Activated T-cell treated with anti-CD3 and anti-CD28 coated beads for 24 hours (primary cell): Measurements from ENCODE around the gene HDAC7.
"Not testable (repeated sequence)": the region's sequence is repeated elsewhere in the genome, so short reads cannot be mapped to it uniquely, and the experiment has no call there.

Experiments
- DNase-seq: peaks from one replicate; pipeline ENCODE4 v3.0.0-alpha.2; 2020; ENCODE audit warnings: low read depth

Gene HDAC7

DNA sequence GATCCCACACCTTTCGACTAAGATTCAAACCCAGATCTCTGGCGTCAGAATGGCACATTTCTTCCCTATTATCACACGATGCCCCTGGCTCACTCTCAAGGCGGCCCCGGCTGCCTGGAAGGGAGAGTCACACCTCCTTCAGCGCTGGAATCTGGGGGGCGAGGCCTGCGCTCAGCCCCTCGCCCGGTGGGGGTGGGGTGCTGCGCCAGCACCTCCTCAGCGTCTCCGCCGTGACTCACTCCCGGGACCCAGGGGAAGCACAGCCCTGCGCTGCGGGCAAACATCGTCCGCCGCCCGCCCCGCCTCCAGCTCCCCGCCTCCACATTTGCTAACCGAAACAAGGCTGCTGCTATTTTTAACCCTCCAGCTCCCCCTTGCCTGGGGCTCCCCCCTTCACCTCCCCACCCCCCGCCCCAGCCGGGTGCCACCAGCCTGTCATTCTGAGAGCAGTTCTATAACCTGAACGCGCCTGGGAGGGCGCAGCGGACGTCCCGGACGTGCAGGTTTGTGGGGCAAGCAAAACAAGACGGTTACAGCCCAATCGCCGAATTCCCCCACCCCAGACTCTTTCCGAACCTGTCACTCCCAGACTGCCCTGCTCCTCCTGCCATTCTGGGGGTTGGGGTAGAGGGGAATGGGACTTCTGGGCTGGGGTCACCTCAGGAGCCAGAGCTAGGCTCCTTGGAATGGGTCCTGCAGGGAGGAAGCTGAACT, 6.7 kb downstream of the HDAC7 start:
- peak; percentile 90 for DNase-seq

GRCh38 chr12:47811581-47812484, 7.9 kb downstream of the HDAC7 start:
- no peak for DNase-seq

GRCh38 chr12:47811072-47811396, 8.7 kb downstream of the HDAC7 start:
- no peak for DNase-seq

DNA sequence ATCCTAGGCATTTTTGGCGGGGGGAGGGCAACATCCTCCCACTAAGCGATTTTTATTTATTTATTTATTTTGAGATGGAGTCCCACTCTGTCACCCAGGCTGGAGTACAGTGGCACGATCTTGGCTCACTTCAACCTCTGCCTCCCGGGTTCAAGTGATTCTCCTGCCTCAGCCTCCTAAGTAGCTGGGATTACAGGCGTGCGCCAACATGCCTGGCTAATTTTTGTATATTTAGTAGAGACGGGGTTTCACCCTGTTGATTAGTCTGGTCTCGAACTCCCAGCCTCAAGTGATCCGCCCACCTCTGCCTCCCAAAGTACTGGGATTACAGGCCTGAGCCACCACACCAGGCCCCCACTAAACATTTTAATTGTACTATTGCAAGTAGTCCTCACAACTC, 10.2 kb downstream of the HDAC7 start:
- not testable (repeated sequence) for DNase-seq

GRCh38 chr12:47808574-47809365, 10.9 kb downstream of the HDAC7 start:
- DNase-seq: no peak

DNA sequence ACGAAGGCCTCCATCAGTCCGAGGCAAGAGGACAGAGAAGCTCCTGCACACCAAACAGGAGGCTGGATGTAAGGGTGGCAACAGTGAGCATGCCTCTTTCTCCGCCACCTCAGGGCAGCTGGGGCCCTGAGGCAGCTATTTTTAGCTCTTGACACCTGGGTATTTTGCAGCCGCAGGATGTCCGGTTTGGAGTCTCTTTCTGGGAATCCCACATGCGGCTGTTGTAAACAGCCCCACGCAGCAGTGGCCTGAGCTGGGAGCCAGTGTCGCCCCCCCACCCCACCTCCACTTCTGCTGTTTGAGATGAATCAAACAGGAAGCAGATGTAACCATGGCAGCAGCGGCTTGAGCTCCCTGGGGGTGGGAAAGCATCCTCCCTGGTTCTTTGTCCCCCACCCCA, 11.7 kb downstream of the HDAC7 start:
- DNase-seq: peak; percentile 74

DNA sequence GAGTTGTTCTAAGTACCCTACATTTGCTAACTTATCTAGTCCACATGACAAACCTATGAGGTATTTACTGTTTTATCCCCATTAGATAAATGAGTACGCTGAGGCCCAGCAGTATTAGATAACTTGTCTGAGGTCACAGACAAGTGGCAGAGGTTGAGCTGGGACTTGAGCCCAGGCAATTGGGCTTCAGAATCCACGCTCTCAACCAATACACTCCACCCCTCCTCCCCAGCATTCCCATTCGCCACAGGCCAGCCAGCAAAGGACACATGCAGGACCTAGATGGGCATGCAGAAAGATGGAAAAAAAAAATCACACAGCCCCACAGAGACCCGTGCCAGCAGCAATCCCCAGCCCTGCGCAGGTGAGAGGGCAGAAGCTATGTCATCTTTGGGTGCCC, 12.4 kb downstream of the HDAC7 start:
- no peak for DNase-seq

DNA sequence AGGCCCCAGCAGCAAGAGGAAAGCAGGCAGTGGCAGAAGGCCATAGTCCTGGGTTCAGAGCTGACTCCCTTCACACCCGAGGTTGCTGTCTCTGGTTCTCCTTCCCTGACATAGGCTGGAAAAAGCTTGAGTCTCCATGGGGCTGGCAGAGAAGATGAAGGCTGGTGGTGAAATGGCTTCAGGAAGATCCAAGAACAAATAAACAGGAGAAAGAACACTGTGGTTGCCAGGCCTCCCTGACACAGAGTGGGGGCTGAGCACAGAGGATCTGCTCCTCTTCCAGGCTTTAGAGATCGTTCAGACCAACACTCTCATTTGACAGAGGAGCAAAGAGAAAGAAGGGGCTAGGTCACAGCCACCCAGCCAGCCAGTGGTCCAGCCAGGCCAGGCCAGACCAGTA, 14.3 kb downstream of the HDAC7 start:
- no peak for DNase-seq

DNA sequence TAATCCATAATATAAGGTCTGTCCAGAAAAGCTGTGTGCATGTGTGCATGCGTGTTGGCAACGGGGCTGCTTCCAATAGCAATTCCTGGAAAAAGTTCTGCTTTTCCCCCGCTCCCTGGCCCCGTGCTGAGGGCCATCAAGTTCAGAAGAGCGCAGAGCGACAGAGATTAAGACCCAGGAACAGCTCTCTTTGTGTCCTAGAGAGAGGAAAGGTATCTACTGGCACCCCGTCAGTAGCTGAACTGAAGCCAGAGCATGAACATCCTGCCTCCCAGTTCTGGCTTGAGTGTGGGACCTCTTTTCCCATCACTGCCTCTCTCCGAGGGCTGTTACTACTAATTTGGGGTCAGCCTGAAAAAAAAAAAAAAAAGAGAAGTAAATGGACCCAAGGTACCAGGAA, 15.5 kb downstream of the HDAC7 start:
- no peak for DNase-seq

DNA sequence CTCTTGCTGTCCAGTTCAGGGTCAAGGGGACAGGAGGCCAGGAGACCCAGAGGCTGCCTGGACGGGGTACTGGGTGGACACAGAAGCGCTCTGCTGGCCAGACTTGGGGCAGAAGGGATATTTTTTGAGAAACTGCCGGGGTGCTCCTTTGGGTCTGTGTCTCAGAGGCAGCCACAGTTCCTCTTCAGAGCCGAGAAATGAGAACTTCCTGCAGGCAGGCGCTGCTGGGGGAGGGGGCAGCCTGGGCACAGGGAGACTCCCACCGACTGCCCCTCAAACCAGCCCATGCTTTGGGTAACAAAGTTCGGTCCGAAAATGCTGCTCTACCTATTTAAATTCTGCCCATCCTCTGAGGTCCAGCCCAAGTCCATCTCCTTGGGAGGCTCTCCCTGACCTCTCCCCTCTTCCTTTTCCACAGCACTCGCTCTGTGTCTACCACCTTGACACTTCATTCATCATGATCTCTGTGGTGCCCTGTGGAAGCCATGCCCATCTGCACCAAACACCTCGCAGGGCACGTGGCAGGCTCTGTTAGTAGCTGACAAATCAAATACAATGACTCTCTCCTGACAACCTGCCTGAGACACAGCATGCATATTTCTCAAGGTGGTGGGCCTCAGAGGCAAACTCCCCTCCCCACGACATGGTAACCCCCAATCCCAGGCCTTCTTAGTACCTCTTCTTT, 16.4 kb downstream of the HDAC7 start:
- DNase-seq: no peak

GRCh38 chr12:47802312-47802711, 17.4 kb downstream of the HDAC7 start:
- no peak for DNase-seq

- no peak for DNase-seq
These were observed 17.8 kb downstream of the HDAC7 start for GRCh38 chr12:47801904-47802246.

DNA sequence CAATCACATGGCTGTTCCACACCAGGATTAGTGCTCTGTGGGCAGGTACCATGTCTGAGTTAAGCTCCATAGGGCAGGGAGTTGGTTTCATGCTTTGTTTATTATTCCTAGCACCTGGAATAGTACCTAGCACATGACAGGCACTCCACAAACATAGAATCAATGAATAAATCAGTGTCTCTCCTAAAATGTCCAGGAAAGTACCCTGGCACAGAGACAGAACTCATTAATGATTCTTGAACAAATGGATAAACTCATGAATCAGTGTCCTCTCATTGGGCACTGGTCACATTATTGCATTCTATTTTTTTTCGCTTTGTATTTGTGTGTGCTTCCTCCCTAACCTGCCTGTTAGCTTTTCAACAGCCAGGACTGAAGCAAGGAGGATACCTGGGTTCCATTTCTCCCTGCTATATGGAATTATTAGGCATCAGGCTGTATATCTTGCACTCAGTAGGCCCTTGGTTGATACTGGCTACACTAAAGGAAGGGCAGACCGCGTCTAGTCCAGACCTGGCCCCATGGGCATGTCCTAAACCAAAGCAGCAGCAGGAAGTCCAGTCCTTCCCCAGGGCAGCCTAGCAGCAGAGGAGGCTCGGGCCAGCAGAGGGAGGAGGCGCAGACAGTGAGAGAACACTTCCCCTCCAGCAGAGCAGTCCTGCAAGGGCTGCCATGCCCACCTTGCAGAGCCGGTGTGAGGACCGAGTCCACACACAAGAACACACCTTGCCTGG, 18.4 kb downstream of the HDAC7 start:
- DNase-seq: no peak

- no peak for DNase-seq
These were observed 19.1 kb downstream of the HDAC7 start for GRCh38 chr12:47800582-47800981.

GRCh38 chr12:47799357-47799955, 20.2 kb downstream of the HDAC7 start:
- DNase-seq: no peak

DNA sequence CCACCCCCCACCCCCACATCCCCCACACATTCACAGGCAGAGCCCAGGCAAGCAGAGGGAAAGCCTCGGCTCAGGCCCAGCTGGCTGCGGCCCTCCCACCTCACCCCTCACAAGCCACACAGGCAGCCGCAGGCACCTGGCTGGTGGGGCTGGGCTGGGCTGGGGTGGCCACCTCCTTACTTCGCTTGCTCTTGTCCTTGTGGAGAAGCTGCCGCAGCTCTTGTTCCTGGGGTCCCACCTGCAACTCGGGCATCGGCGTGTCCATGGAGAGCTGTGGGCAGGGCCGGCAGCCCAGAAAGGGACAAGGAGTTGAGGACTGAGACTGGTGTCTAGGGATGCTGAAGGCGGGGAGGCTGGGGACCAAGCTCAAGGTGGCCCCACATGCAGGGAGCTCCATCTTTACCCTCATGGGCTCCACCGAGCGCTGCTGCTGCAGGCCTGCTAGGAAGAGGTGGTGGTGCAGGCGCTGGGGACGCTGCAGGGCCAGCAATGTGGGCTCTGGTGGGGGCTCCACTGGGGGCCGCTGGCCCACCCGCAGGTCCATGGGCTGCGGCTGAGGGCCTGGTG, 21.2 kb downstream of the HDAC7 start:
- no peak for DNase-seq

DNA sequence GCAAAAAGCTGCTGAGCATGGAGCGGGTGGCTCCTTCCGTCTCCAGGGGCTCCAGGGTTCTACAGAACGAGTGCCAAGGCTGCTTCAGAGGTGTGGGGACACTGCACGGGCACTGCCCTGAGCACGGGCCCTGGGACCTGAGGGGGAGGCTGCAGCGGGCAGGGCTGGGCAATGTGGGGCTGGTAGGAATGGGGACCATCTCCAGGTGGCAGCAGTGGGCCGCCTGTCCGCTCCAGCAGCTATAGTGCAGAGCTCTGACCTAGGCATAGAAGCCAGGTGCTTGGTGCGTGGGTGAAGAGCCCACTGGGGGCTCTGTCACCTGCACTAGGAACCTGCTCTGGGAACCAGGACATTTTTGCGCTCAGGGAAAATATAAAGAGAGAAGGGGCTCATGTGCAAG, 22.3 kb downstream of the HDAC7 start:
- no peak for DNase-seq

DNA sequence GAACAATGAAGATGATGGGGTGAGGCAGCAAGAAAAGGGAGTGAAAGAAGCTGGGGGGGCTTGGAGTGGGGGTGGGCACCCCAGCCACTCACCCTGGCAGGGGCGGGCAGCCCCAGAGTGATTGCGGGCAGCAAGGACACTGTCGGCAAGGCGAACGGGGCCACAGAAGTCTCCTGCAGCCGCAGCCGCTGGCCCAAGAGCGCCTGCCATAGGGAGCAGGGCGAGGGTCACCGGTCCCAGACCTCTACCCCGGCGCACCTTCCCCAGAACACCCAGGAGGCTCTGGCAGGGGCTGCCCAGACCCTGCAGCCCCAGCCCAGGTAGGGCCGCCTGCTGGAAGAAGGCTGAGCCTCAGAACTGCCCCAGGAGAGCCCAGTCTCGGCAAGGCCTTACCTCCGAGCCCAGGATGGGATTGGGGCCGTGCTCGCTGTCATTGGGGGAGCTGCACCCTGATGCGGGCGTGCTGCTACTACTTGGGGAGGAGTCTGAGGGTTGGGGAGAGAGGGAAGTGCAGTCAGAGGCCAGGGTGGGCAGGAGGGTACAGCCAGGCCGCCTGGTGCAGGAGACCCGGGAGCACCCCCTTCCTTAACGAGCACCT, 23.8 kb downstream of the HDAC7 start:
- no peak for DNase-seq

- DNase-seq: no peak
These were observed 24.4 kb downstream of the HDAC7 start for GRCh38 chr12:47795121-47795813.

DNA sequence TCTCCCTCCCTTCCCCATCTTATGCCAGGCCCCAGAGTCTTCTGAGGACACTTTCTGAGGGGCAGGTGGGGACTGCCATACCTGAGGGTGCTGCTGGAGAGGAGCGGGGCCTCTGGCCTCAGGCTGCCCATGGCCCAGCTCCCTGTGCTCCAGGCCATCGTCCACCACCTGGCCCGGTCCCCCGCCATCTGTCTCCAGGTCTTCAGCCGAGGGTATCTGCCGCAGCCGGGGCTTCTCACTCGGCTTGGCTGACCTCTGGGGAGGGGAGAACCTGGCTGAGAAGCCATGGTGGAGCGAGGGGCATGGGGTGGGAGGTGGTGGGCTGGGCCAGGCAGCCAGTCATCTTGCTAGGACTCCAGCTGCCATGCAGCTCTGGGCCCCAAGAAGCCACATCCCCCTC, 25.0 kb downstream of the HDAC7 start:
- no peak for DNase-seq
